ENCODE results near the gene DERL3.

DNA sequence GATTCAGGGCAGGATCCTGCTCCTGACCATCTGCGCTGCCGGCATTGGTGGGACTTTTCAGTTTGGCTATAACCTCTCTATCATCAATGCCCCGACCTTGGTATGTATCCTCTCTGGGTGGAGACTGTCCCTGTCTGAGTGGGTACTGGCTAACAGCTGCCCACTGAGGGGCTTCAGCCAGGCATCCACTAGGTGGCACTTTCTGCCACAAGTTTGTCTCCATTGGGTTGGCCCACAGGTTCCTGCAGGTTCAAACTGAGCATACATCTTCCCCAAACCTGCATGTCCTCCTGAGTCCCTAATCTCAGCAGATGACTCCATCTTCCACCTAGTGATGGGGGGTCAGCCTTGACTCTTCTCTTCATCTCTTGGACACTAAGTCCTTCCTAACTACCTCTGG, 23.3 kb upstream of the DERL3 start:
- TF ChIP-seq, protein P1, sequence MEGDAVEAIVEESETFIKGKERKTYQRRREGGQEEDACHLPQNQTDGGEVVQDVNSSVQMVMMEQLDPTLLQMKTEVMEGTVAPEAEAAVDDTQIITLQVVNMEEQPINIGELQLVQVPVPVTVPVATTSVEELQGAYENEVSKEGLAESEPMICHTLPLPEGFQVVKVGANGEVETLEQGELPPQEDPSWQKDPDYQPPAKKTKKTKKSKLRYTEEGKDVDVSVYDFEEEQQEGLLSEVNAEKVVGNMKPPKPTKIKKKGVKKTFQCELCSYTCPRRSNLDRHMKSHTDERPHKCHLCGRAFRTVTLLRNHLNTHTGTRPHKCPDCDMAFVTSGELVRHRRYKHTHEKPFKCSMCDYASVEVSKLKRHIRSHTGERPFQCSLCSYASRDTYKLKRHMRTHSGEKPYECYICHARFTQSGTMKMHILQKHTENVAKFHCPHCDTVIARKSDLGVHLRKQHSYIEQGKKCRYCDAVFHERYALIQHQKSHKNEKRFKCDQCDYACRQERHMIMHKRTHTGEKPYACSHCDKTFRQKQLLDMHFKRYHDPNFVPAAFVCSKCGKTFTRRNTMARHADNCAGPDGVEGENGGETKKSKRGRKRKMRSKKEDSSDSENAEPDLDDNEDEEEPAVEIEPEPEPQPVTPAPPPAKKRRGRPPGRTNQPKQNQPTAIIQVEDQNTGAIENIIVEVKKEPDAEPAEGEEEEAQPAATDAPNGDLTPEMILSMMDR (IDR thresholded peaks at IDR 0.05; ENCODE audit: low read depth, low read length) = peak; percentile 89
- no peak for TF ChIP-seq POLR2A (IDR thresholded peaks at IDR 0.05; ENCODE audit: extremely low read depth, insufficient read length)

All from NB4 (cell line).